ENCODE measurements around the gene C22orf15.

The C22orf15 gene

GRCh38 chr22:23789121-23789520 lies 26.3 kb downstream of the C22orf15 start:
- no peak for TF ChIP-seq CTCF (IDR thresholded peaks at IDR 0.05; ENCODE audit: insufficient read depth, missing control alignments)
- FAIRE-seq (no peak), DNase-seq (ENCODE audit: insufficient read length, low spot score) (no peak)

GRCh38 chr22:23789638-23790037 lies 26.8 kb downstream of the C22orf15 start:
- FAIRE-seq (no peak), DNase-seq (ENCODE audit: insufficient read length, low spot score) (no peak)
- TF ChIP-seq CTCF (IDR thresholded peaks at IDR 0.05; ENCODE audit: insufficient read depth, missing control alignments), result no peak

- no peak for TF ChIP-seq CTCF (IDR thresholded peaks at IDR 0.05; ENCODE audit: insufficient read depth, missing control alignments)
- no peak for DNase-seq (ENCODE audit: insufficient read length, low spot score)
- no peak for FAIRE-seq
Observed at GRCh38 chr22:23790819-23791737, 28.3 kb downstream of the C22orf15 start.

GRCh38 chr22:23791738-23792645 lies 29.2 kb downstream of the C22orf15 start:
- DNase-seq (ENCODE audit: insufficient read length, low spot score) (no peak), FAIRE-seq (no peak)
- TF ChIP-seq CTCF (IDR thresholded peaks at IDR 0.05; ENCODE audit: insufficient read depth, missing control alignments), result no peak

GRCh38 chr22:23793326-23793725 lies 30.5 kb downstream of the C22orf15 start:
- no peak for FAIRE-seq
- TF ChIP-seq CTCF (IDR thresholded peaks at IDR 0.05; ENCODE audit: insufficient read depth, missing control alignments), result no peak

GRCh38 chr22:23796461-23796860 lies 33.7 kb downstream of the C22orf15 start:
- TF ChIP-seq CTCF (IDR thresholded peaks at IDR 0.05; ENCODE audit: insufficient read depth, missing control alignments), result no peak
- DNase-seq (ENCODE audit: insufficient read length, low spot score) (no peak), FAIRE-seq (no peak)

More at GRCh38 chr22:23793326-23793725, 30.5 kb downstream of the C22orf15 start:
- DNase-seq (ENCODE audit: insufficient read length, low spot score), result no peak
